ENCODE data around the gene NPFF. TPM values are rescaled to one million over a fixed set of nuclear protein-coding genes. Genes with fewer than 3 reads are reported as not detected.
"Not testable (repeated sequence)": the region's sequence is repeated elsewhere in the genome, so short reads cannot be mapped to it uniquely, and the experiment has no call there.

NPFF gene
- total RNA-seq, 4 donors from 2014 or later = not detected

DNA sequence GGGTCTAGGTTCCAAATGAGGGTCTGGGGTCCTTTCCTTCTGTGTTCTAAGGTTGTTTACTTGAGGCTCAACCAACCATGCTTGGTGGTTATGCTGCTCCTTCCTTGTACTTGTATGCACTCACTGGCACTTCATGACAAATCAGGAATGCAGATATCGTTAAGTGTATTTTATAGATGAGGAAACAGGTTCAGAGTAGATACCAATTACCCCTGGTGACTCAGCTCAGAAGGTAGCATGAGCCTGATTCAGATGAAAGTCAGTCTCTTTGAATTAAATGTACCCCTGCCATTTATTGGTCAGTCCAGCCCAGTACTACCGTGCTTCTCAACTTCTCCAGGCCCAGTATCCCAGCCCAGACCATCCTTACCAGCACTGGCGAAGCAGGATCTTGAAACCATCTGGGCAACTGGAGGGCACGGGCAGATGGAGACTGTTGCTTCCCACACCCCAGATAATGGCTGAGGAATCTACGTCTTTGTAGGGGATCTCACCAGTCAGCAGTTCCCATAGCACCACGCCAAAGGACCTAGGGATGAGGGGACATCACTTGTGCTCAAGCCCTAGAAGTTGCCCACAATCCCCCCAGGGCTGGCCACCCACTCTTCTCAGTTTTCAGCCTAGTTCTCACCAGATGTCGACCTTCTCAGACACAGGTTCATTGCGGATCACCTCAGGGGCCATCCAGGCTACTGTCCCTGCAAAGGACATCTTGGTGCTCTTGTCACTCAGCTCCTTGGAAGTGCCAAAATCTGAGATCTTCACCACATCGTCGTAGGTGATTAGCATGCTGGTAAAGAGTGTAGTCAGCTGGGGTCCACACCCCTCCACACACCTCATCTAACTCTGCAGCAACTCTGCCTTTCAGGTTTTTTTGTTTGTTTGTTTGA is 22.4 kb downstream of the NPFF start:
- TF ChIP-seq, protein P1, sequence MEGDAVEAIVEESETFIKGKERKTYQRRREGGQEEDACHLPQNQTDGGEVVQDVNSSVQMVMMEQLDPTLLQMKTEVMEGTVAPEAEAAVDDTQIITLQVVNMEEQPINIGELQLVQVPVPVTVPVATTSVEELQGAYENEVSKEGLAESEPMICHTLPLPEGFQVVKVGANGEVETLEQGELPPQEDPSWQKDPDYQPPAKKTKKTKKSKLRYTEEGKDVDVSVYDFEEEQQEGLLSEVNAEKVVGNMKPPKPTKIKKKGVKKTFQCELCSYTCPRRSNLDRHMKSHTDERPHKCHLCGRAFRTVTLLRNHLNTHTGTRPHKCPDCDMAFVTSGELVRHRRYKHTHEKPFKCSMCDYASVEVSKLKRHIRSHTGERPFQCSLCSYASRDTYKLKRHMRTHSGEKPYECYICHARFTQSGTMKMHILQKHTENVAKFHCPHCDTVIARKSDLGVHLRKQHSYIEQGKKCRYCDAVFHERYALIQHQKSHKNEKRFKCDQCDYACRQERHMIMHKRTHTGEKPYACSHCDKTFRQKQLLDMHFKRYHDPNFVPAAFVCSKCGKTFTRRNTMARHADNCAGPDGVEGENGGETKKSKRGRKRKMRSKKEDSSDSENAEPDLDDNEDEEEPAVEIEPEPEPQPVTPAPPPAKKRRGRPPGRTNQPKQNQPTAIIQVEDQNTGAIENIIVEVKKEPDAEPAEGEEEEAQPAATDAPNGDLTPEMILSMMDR (IDR thresholded peaks at IDR 0.05) = no peak
- no peak for DNase-seq (ENCODE audit: low spot score)

DNA sequence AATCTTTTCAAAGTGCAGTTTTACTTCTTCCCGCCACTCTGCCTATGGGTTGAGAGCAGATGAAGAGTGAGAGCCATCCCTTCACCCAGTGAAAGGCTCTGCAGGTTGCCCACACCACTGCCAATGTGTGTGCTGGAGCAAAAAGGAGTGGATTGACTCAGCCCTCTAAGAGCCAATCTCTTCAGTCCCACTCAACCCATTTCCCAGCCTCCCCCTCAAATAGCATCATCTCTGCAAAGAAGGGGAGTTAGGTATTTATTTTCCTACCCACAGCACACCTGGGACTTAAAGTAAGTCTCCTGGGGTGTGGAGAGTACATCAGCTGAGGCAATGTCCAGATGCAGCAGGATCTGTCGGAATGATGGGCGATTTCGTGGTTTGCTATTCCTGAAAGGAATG is 23.3 kb downstream of the NPFF start:
- DNase-seq (ENCODE audit: low spot score) (no peak), ATAC-seq (ENCODE audit: low FRiP score) (no peak)
- TF ChIP-seq, protein P1 (IDR thresholded peaks at IDR 0.05) = no peak

More for the DNA sequence above, 22.4 kb downstream of the NPFF start:
- ATAC-seq (ENCODE audit: low FRiP score) = no peak

DNA sequence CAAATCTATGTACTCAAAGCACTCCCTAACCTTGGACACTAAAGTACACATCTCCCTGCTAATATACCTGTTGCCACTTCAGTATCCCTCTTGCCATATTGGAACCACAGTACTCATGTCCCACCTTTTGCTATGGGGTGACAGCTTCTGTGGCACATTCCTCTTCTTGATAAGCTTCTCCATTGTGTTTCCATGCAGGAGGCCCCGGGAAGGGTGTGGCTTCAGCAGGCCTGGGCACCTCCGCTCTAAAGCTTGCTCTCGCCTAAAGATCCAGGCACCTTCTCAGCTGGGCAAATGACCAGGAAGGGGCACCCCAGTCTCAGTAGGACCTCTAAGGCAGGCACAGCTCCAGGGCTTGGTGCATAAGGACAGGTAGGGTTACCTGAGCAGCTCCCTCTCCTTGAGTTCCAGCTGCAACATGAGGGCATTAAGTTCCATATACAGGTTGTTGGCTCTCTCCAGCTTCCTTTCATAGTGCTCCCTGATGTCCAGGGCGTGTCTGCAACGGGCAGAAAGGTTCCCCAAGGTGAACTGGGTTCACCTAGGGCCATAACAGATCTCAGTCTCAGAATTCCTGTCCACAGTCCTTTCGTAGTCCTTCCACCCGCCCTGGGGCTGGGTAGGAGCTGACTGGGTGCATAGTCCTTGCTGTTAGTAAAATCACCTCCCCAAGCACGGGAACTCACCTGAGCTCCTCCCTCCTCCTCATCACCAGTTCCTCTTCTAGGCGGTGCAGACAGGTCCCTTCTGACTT is 23.9 kb downstream of the NPFF start:
- DNase-seq (ENCODE audit: low spot score) (no peak), ATAC-seq (ENCODE audit: low FRiP score) (no peak)

DNA sequence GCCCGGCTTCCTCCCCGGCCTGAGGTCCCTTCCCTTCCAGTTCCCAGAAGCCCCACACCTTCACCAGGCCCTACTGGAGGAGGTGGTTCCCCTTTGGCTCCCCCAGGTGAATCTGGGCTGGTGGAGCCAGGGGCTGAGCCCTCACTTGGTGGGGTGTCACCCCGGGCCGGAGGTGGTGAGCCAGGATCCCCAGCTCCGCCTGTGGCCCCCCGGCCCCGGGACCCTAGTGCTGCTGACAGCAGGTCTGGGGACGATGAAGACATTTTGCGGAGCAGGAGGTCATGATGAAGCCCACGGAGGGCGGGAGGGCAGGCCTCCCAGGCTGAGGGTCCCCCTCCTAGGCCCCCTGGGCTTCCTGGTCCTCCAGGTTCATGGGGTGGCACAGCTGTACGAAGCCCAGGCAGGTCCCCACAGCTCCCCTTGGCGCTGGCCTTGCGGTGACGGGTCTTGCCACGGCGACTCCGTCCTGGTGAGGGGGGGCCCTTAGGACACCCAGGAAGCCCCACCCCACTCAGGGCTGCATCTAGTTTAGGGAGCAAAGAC is 24.6 kb downstream of the NPFF start:
- DNase-seq (ENCODE audit: low spot score) = no peak
- TF ChIP-seq, protein P1 (IDR thresholded peaks at IDR 0.05) = no peak
- no peak for ATAC-seq (ENCODE audit: low FRiP score)

More for the DNA sequence above, 23.9 kb downstream of the NPFF start:
- TF ChIP-seq, protein P1 (IDR thresholded peaks at IDR 0.05) = no peak

DNA sequence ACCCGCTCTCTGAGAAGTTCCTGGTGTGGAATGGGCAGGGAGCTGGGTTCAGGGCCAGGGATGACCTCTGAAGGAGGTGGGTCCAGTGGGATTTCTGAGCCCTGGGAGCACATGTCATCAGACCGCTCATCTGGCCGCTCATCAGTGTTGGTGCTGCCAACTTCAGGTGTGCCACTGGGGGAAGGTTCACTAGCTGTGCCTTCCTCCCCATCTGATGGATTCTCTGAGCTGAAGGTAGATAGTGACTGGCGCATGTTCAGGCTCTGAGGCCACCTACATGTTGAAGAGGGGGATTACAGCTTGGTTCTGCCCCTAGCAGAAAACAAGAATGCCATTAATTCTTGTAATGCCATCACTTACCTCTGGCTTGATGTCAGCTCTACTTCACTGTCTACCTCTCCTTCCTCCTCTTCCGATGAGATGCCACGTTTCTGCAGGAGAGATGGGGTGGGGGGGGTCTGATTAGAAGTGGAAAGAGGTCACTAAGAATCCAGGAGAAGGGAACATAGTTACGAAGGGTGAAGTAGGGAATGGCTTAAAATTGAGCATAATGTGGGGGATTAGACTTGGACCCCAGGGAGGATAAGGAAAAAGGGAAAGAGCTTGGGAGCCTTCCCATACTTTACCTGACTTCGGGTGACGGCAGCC is 25.2 kb downstream of the NPFF start:
- no peak for ATAC-seq (ENCODE audit: low FRiP score)
- DNase-seq (ENCODE audit: low spot score) = no peak
- TF ChIP-seq, protein P1 (IDR thresholded peaks at IDR 0.05) = no peak

DNA sequence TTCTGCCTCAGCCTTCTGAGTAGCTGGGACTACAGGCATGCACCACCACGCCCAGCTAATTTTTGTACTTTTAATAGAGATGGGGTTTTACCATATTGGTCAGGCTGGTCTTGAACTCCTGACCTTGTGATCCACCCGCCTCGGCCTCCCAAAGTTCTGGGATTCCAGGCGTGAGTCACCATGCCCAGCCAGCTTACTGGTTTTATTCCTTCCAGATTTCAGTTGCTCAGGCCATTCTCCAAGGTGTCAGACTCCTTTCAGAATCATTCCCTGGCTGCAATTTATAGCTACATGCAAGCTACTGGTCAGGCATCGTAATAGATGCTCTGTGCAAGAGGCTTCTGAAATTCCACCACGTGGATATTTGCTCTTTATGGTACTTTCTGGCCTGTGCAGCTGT is 25.8 kb downstream of the NPFF start:
- ATAC-seq (ENCODE audit: low FRiP score); DNase-seq (ENCODE audit: low spot score): not testable (repeated sequence)
